B cell (primary cell): Measurements from ENCODE around the gene UBA3. TPM values are rescaled to one million over a fixed set of nuclear protein-coding genes. Genes with fewer than 3 reads are reported as not detected.

Experiments
- ATAC-seq: fragments of 200-7000 bp; cut with Tn5 transposase; one replicate; pipeline ENCODE4 v1.10.0; 2021; ENCODE audit warnings: low read depth, mild to moderate bottlenecking, moderate number of reproducible peaks, moderate library complexity
- CTCF ChIA-PET: fragments of 350-600 bp; sonication (Branson Sonifier 250); formaldehyde crosslinking; loops from one replicate; lab custom pipeline; 2021; ENCODE audit warnings: antibody characterized with exemption, inconsistent platforms; lab: Charles Lee
- POLR2A ChIA-PET: fragments of 350-600 bp; sonication (Branson Sonifier 250); formaldehyde crosslinking; loops from one replicate; lab custom pipeline; 2021; ENCODE audit warnings: antibody characterized with exemption; lab: Charles Lee
- DNase-seq: peaks from one replicate; pipeline ENCODE4 v3.0.0; 2013
- H2AFZ ChIP-seq: 2 replicates; pipeline ENCODE4 v1.6.1; 2012; ENCODE audit warnings: mild to moderate bottlenecking, low read depth, low read length; ENCODE audit not compliant: insufficient read depth, poor library complexity, severe bottlenecking
- H3K27ac ChIP-seq, 2 donors: 1 replicate in 1 of 2; 2 replicates in 1 of 2; pipeline ENCODE4 v1.5.1; 2012 to 2013; ENCODE audit warnings: low read length in 2 of 2, mild to moderate bottlenecking in 2 of 2, moderate library complexity in 1 of 2
- H3K27me3 ChIP-seq, 4 experiments: fragments of 200-600 bp in 1 of 4; sonication (generic) in 1 of 4; replicated peaks in 1 of 4; 1 replicate in 2 of 4; 2 replicates in 2 of 4; pipeline versions ENCODE4 v1.6.1 to v1.7.0; 2013 to 2016; ENCODE audit warnings: low read length in 3 of 4, mild to moderate bottlenecking in 2 of 4, mixed read lengths in 1 of 4, moderate library complexity in 1 of 4; ENCODE audit not compliant: insufficient read depth in 4 of 4, control insufficient read depth in 3 of 4; ENCODE audit errors: control extremely low read depth in 1 of 4
- H3K36me3 ChIP-seq, 2 experiments: replicated peaks in 1 of 2; 1 replicate in 1 of 2; 2 replicates in 1 of 2; pipeline versions ENCODE4 v1.6.1 to v1.7.1; 2013; ENCODE audit warnings: low read length in 1 of 2; ENCODE audit not compliant: insufficient read depth in 2 of 2, control insufficient read depth in 1 of 2; ENCODE audit errors: control extremely low read depth in 1 of 2, extremely low read depth in 1 of 2
- H3K4me1 ChIP-seq, 2 donors: fragments of 200-600 bp in 1 of 2; sonication (generic) in 1 of 2; 1 replicate in 1 of 2; 2 replicates in 1 of 2; pipeline versions ENCODE4 v1.5.1 to v1.6.1; 2013 to 2017; ENCODE audit warnings: low read length in 2 of 2; ENCODE audit not compliant: control insufficient read depth in 2 of 2, insufficient read depth in 2 of 2
- H3K4me2 ChIP-seq: replicated peaks from 2 replicates; pipeline ENCODE3; 2012; ENCODE audit warnings: mild to moderate bottlenecking, low read depth, low read length; ENCODE audit not compliant: poor library complexity, severe bottlenecking
- H3K4me3 ChIP-seq, 5 experiments: fragments of 200-600 bp in 1 of 5; sonication (generic) in 1 of 5; 1 replicate in 3 of 5; 2 replicates in 2 of 5; pipeline versions ENCODE4 v1.5.1 to v1.7.0; 2011 to 2016; ENCODE audit warnings: low read length in 4 of 5, mild to moderate bottlenecking in 4 of 5, low read depth in 2 of 5, control low read depth in 1 of 5, moderate library complexity in 1 of 5; ENCODE audit not compliant: insufficient read depth in 1 of 5; ENCODE audit errors: control extremely low read depth in 1 of 5, extremely low read depth in 1 of 5
- H3K79me2 ChIP-seq: fragments of 200-600 bp; sonication (generic); one replicate; pipeline ENCODE4 v1.6.0; 2016; ENCODE audit warnings: low read length; ENCODE audit not compliant: control insufficient read depth, insufficient read depth
- H3K9ac ChIP-seq: fragments of 200-600 bp; sonication (generic); 2 replicates; pipeline ENCODE4 v1.6.1; 2017; ENCODE audit warnings: mild to moderate bottlenecking, low read length, moderate library complexity
- H3K9me3 ChIP-seq, 3 donors: one replicate each; pipeline versions ENCODE4 v1.6.1 to v1.7.1; 2013; ENCODE audit warnings: low read length in 2 of 3; ENCODE audit not compliant: control insufficient read depth in 2 of 3, insufficient read depth in 1 of 3; ENCODE audit errors: control extremely low read depth in 1 of 3
- H4K20me1 ChIP-seq: 2 replicates; pipeline ENCODE4 v1.6.0; 2012; ENCODE audit warnings: mild to moderate bottlenecking, low read length; ENCODE audit not compliant: insufficient read depth, control insufficient read depth, poor library complexity, severe bottlenecking
- H3K27ac Mint-ChIP-seq: one replicate; pipeline ENCODE4 v1.8.0; 2021; ENCODE audit warnings: mixed read lengths
- H3K27me3 Mint-ChIP-seq: one replicate; pipeline ENCODE4 v1.8.0; 2021; ENCODE audit warnings: mixed read lengths
- H3K4me1 Mint-ChIP-seq: one replicate; pipeline ENCODE4 v1.8.0; 2021; ENCODE audit warnings: mixed read lengths
- H3K4me3 Mint-ChIP-seq: one replicate; pipeline ENCODE4 v1.8.0; 2021; ENCODE audit warnings: mixed read lengths
- H3K9me3 Mint-ChIP-seq: one replicate; pipeline ENCODE4 v1.8.0; 2022; ENCODE audit warnings: mixed read lengths; ENCODE audit not compliant: insufficient read depth
- EZH2 ChIP-seq: IDR thresholded peaks from 2 replicates; pipeline ENCODE4 v1.6.1; 2012; ENCODE audit warnings: borderline replicate concordance, low read depth, mild to moderate bottlenecking, moderate library complexity, low read length; ENCODE audit not compliant: insufficient read depth, poor library complexity, severe bottlenecking
- WGBS: methylation state at CpG from one replicate; pipeline ENCODE4 v1.1.5; 2013; ENCODE audit warnings: missing lambda C conversion rate; ENCODE audit not compliant: insufficient coverage; 5-methylcytosine and 5-hydroxymethylcytosine counted together
- intact Hi-C: fragments of 100-400 bp; cut with micrococcal nuclease; formaldehyde crosslinking; loops from one replicate; pipeline ENCODE4 v1.10.0; 2022
- polyA plus RNA-seq: library from polyadenylated mRNA; depleted of rRNA; stranded (reverse); fragments of >200 nt; gene quantifications from 2 replicates; pipeline ENCODE4 v1.2.3, GENCODE V29; 2012
- total RNA-seq, 2 donors: library from RNA; stranded (reverse); fragments of 120-200 nt in 1 of 2; gene quantifications; 1 replicate in 1 of 2; 2 replicates in 1 of 2; pipeline versions ENCODE4 v1.2.3 to v1.2.4, GENCODE V29; 2013 to 2022
- TF ChIP-seq, protein P1 (sequence below): fragments of 200-600 bp; IDR thresholded peaks from one replicate; pipeline ENCODE4 v1.8.0; 2022; ENCODE audit warnings: antibody characterized with exemption, mild to moderate bottlenecking

The UBA3 gene
- total and polyA plus RNA-seq, 2 donors (not counting 1 experiment from before 2014, with no cell fraction given), result 42.2 to 99.8 TPM

DNA sequence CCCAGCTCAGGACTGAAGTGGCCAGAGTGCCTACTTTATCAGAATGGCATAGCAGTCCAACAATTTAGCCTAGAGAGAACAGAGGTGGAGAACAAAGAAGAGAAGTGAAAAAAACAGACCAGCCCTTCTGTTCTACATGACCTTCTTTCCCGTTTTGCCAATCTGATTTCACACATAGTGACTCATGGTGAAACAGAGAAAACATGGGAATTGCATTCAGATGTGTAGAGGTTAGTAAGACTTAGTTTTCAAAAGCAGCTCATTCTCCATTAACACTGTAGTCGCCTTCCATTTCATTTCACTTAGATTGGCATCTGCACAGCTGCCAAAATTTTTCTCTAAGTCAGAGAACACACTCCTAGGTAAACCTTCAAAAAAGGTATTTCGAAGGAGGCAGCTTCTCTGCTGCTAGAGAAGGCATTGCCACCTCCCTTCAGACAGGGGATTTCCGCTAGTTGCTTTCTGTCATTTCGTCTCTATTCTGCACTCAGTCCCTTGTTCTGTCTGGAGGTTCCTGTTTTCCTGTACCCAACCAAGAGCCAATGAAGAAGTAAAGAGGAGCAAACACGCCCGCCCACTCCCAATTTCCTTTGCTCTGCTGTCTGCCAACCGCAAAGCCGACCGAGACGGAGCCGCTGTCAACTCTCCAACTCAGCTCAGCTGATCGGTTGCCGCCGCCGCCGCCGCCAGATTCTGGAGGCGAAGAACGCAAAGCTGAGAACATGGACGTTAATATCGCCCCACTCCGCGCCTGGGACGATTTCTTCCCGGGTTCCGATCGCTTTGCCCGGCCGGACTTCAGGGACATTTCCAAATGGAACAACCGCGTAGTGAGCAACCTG lies 4.4 kb upstream of the UBA3 start, which contains the start of gene ARL6IP5:
TSS of gene ARL6IP5 (plus strand) at position 612 of the 842 bp plus-strand sequence. CDS start at position 723, 111 bp downstream.
- WGBS, result under 1% methylated on average over 31 of the region's 32 CpGs
- Mint-ChIP-seq H3K4me1 (peaks cover 72% of the 10 kb centered on the region), H3K9me3 (no peaks in the 10 kb centered on the region), H3K4me3 (peak within 1 kb of the TSS; percentile 95), H3K27me3 (no peaks in the 10 kb centered on the region), H3K27ac (peak within 1 kb of the TSS; percentile 97)
- no peak for TF ChIP-seq EZH2
- TF ChIP-seq, protein P1, sequence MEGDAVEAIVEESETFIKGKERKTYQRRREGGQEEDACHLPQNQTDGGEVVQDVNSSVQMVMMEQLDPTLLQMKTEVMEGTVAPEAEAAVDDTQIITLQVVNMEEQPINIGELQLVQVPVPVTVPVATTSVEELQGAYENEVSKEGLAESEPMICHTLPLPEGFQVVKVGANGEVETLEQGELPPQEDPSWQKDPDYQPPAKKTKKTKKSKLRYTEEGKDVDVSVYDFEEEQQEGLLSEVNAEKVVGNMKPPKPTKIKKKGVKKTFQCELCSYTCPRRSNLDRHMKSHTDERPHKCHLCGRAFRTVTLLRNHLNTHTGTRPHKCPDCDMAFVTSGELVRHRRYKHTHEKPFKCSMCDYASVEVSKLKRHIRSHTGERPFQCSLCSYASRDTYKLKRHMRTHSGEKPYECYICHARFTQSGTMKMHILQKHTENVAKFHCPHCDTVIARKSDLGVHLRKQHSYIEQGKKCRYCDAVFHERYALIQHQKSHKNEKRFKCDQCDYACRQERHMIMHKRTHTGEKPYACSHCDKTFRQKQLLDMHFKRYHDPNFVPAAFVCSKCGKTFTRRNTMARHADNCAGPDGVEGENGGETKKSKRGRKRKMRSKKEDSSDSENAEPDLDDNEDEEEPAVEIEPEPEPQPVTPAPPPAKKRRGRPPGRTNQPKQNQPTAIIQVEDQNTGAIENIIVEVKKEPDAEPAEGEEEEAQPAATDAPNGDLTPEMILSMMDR, result no peak
- H3K36me3 ChIP-seq, result peaks cover 0 to 7% of the 10 kb centered on the region in 2 experiments
- intact Hi-C loops, result loop anchor here (1.0 to 5.0 kb wide), 4 partner anchors 8 to 72 kb away; partner anchors contain the start of genes EOGT, LMOD3 and TMF1
- peak within 1 kb of the TSS; percentile 87 to 95 for H3K27ac ChIP-seq
- peak within 1 kb of the TSS; percentile 82 to 96 (median 92) for H3K4me3 ChIP-seq
- H3K9ac ChIP-seq, result peak within 1 kb of the TSS; percentile 83
- peaks cover 64% of the 10 kb centered on the region for H3K79me2 ChIP-seq
- H3K4me2 ChIP-seq, result peak within 1 kb of the TSS; percentile 87
- peak; percentile 75 for ATAC-seq
- no peaks in the 10 kb centered on the region for H3K9me3 ChIP-seq
- CTCF ChIA-PET, result interaction anchor here (0.5 to 2.1 kb wide), 7 partner anchors 9 to 71 kb away, joined by 3 to 15 read pairs (median 5); partner anchors contain the start of genes EOGT and TMF1
- peak within 1 kb of the TSS; percentile 80 for H2AFZ ChIP-seq
- peaks cover 66 to 72% of the 10 kb centered on the region in 2 donors for H3K4me1 ChIP-seq
- POLR2A ChIA-PET, result interaction anchor here (0.8 to 1.8 kb wide), 4 partner anchors 9 to 37 kb away, joined by 3 to 9 read pairs (median 4); partner anchors contain the start of gene TMF1
- H3K27me3 ChIP-seq, result no peaks in the 10 kb centered on the region
- peak; percentile 96 for DNase-seq
- H4K20me1 ChIP-seq, result peaks cover 5% of the 10 kb centered on the region
